22Rv1 (cell line): Measurements from ENCODE around the gene PASK.

Experiments
- ZFX ChIP-seq: fragments of 450-650 bp; IDR thresholded peaks from 2 replicates; pipeline ENCODE4 v1.6.1; 2017; ENCODE audit warnings: antibody characterized with exemption, borderline replicate concordance
- TF ChIP-seq, protein P1 (sequence below): fragments of 450-650 bp; IDR thresholded peaks from 2 replicates; pipeline ENCODE4 v1.5.1; 2017; ENCODE audit warnings: mild to moderate bottlenecking

DNA sequence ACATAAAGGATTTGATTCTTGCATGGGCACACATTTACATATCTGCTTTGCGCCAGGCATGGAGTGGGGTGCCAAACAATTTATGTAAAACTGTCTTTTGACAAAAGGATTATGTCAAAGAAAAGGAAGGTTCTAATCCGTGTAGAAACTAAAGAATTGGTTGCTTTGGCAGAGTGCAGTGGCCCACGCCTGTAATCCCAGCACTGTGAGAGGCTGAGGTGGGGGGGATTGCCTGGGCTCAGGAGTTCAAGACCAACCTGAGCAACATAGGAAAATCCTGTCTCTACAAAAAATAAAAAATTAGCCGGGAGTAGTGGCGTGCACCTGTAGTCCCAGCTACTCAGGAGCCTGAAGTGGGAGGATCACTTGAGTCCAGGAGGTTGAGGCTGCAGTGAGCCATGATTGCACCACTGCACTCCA, 46.1 kb downstream of the PASK start:
- TF ChIP-seq, protein P1, sequence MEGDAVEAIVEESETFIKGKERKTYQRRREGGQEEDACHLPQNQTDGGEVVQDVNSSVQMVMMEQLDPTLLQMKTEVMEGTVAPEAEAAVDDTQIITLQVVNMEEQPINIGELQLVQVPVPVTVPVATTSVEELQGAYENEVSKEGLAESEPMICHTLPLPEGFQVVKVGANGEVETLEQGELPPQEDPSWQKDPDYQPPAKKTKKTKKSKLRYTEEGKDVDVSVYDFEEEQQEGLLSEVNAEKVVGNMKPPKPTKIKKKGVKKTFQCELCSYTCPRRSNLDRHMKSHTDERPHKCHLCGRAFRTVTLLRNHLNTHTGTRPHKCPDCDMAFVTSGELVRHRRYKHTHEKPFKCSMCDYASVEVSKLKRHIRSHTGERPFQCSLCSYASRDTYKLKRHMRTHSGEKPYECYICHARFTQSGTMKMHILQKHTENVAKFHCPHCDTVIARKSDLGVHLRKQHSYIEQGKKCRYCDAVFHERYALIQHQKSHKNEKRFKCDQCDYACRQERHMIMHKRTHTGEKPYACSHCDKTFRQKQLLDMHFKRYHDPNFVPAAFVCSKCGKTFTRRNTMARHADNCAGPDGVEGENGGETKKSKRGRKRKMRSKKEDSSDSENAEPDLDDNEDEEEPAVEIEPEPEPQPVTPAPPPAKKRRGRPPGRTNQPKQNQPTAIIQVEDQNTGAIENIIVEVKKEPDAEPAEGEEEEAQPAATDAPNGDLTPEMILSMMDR: no peak
- TF ChIP-seq ZFX: no peak
